Lower lobe of right lung (tissue), 2 donors: ENCODE results near the gene ENO3. TPM values are rescaled to one million over a fixed set of nuclear protein-coding genes. Genes with fewer than 3 reads are reported as not detected.
A peak's percentile ranks its signal among the peaks of the same experiment; 100 is the strongest.

ENCODE experiments used
- ATAC-seq, 2 donors: fragments of 200-7000 bp; cut with Tn5 transposase; one replicate each; pipeline ENCODE4 v1.9.1; 2020 to 2022; ENCODE audit warnings: mild to moderate bottlenecking in 2 of 2, moderate library complexity in 2 of 2
- DNase-seq: peaks from one replicate; pipeline ENCODE4 v3.0.0-alpha.2; 2020
- H3K27ac ChIP-seq: fragments of 200-600 bp; one replicate; pipeline ENCODE4 v1.8.0; 2022
- H3K27me3 ChIP-seq: fragments of 200-600 bp; one replicate; pipeline ENCODE4 v1.8.0; 2022; ENCODE audit warnings: low read depth
- H3K36me3 ChIP-seq: fragments of 200-600 bp; one replicate; pipeline ENCODE4 v1.8.0; 2022; ENCODE audit warnings: mild to moderate bottlenecking
- H3K4me1 ChIP-seq: fragments of 200-600 bp; one replicate; pipeline ENCODE4 v1.8.0; 2022
- H3K4me3 ChIP-seq: fragments of 200-600 bp; one replicate; pipeline ENCODE4 v1.8.0; 2022; ENCODE audit warnings: mild to moderate bottlenecking
- H3K9me3 ChIP-seq: fragments of 200-600 bp; one replicate; pipeline ENCODE4 v1.8.0; 2022
- CTCF ChIP-seq: fragments of 200-600 bp; IDR thresholded peaks from one replicate; pipeline ENCODE4 v1.8.0; 2022; ENCODE audit warnings: antibody characterized with exemption, mild to moderate bottlenecking
- intact Hi-C: fragments of 100-400 bp; cut with DNase I; formaldehyde crosslinking; loops from one replicate; pipeline ENCODE4 v1.11.0; 2022
- total RNA-seq: library from RNA; stranded (reverse); fragmentation: NEBNext Ultra II Directional; extraction: Animal tissue kit (Norgen Biotek cat#: 25700); gene quantifications from one replicate; pipeline ENCODE4 v1.2.1, GENCODE V29; 2021
- donor health status: DM: no; HTN: yes; CAD: no; lungs with severe emphysema.

The ENO3 gene
- total RNA-seq, 1 donor from 2014 or later = 8.2 TPM

GRCh38 chr17:4986951-4987766, 36.2 kb downstream of the ENO3 start, which contains the start of gene CAMTA2:
TSS of gene CAMTA2 (minus strand) at chr17:4987675. CDS start at chr17:4986222, 1,453 bp downstream.
- Histone ChIP-seq H3K27me3 (no peaks in the 10 kb centered on the region), H3K36me3 (peaks cover 23% of the 10 kb centered on the region), H3K4me3 (peak within 1 kb of the TSS; percentile 97), H3K9me3 (no peaks in the 10 kb centered on the region), H3K27ac (peak within 1 kb of the TSS; percentile 96), H3K4me1 (peaks cover 30% of the 10 kb centered on the region)
- DNase-seq (peak; percentile 94), ATAC-seq (peak; percentile 95 to 97)
- intact Hi-C loops = no loop called here
- peak; percentile 81 for TF ChIP-seq CTCF

GRCh38 chr17:4987767-4988567, 37.0 kb downstream of the ENO3 start:
- no peaks in the 10 kb centered on the region for H3K27me3 ChIP-seq
- no peak for TF ChIP-seq CTCF
- ATAC-seq (no peak), DNase-seq (no peak)
- H3K36me3 ChIP-seq = peaks cover 15% of the 10 kb centered on the region
- peak overlapping the region; percentile 96 for H3K27ac ChIP-seq
- H3K4me1 ChIP-seq = peaks cover 30% of the 10 kb centered on the region
- intact Hi-C loops = no loop called here
- H3K4me3 ChIP-seq = peak overlapping the region; percentile 97
- H3K9me3 ChIP-seq = no peaks in the 10 kb centered on the region

GRCh38 chr17:4994081-4994595, 43.2 kb downstream of the ENO3 start:
- no peaks in the 10 kb centered on the region for H3K9me3 ChIP-seq
- ATAC-seq = no peak

GRCh38 chr17:4997302-4998026, 46.5 kb downstream of the ENO3 start, which contains the start of the genes INCA1 and KIF1C:
TSS of gene INCA1 (minus strand) at chr17:4997522. CDS start at chr17:4994437, 3,085 bp downstream.
TSS of gene KIF1C (plus strand) at chr17:4997950. CDS start at chr17:5000247, 2,297 bp downstream.
- Histone ChIP-seq H3K9me3 (no peaks in the 10 kb centered on the region), H3K27ac (peak within 1 kb of the TSS; percentile 94), H3K4me1 (peaks cover 38% of the 10 kb centered on the region), H3K4me3 (peak within 1 kb of the TSS; percentile 99), H3K27me3 (no peaks in the 10 kb centered on the region), H3K36me3 (peaks cover 16% of the 10 kb centered on the region)
- DNase-seq (peak; percentile 97), ATAC-seq (peak; percentile 97)
- TF ChIP-seq CTCF = peak; percentile 15
- intact Hi-C loops = no loop called here

More at GRCh38 chr17:4994081-4994595, 43.2 kb downstream of the ENO3 start:
- Histone ChIP-seq H3K36me3 (no peaks in the 10 kb centered on the region), H3K4me3 (no peak overlapping the region), H3K4me1 (peaks cover 21% of the 10 kb centered on the region), H3K27me3 (no peaks in the 10 kb centered on the region), H3K27ac (no peak overlapping the region)
- DNase-seq = no peak
- intact Hi-C loops = no loop called here
- TF ChIP-seq CTCF = no peak
